Lower lobe of right lung (tissue), 2 donors: Measurements from ENCODE around the gene KRTAP12-3. TPM values are rescaled to one million over a fixed set of nuclear protein-coding genes. Genes with fewer than 3 reads are reported as not detected.

Experiments
- ATAC-seq, 2 donors: fragments of 200-7000 bp; cut with Tn5 transposase; one replicate each; pipeline ENCODE4 v1.9.1; 2020 to 2022; ENCODE audit warnings: mild to moderate bottlenecking in 2 of 2, moderate library complexity in 2 of 2
- DNase-seq: peaks from one replicate; pipeline ENCODE4 v3.0.0-alpha.2; 2020
- H3K27ac ChIP-seq: fragments of 200-600 bp; one replicate; pipeline ENCODE4 v1.8.0; 2022
- H3K27me3 ChIP-seq: fragments of 200-600 bp; one replicate; pipeline ENCODE4 v1.8.0; 2022; ENCODE audit warnings: low read depth
- H3K36me3 ChIP-seq: fragments of 200-600 bp; one replicate; pipeline ENCODE4 v1.8.0; 2022; ENCODE audit warnings: mild to moderate bottlenecking
- H3K4me1 ChIP-seq: fragments of 200-600 bp; one replicate; pipeline ENCODE4 v1.8.0; 2022
- H3K4me3 ChIP-seq: fragments of 200-600 bp; one replicate; pipeline ENCODE4 v1.8.0; 2022; ENCODE audit warnings: mild to moderate bottlenecking
- H3K9me3 ChIP-seq: fragments of 200-600 bp; one replicate; pipeline ENCODE4 v1.8.0; 2022
- intact Hi-C: fragments of 100-400 bp; cut with DNase I; formaldehyde crosslinking; loops from one replicate; pipeline ENCODE4 v1.11.0; 2022
- total RNA-seq: library from RNA; stranded (reverse); fragmentation: NEBNext Ultra II Directional; extraction: Animal tissue kit (Norgen Biotek cat#: 25700); gene quantifications from one replicate; pipeline ENCODE4 v1.2.1, GENCODE V29; 2021
- TF ChIP-seq, protein P1 (sequence below): fragments of 200-600 bp; IDR thresholded peaks from one replicate; pipeline ENCODE4 v1.8.0; 2022; ENCODE audit warnings: antibody characterized with exemption, mild to moderate bottlenecking
- donor health status: DM: no; HTN: yes; CAD: no; lungs with severe emphysema.

Gene KRTAP12-3
- total RNA-seq, 1 donor from 2014 or later = not detected

DNA sequence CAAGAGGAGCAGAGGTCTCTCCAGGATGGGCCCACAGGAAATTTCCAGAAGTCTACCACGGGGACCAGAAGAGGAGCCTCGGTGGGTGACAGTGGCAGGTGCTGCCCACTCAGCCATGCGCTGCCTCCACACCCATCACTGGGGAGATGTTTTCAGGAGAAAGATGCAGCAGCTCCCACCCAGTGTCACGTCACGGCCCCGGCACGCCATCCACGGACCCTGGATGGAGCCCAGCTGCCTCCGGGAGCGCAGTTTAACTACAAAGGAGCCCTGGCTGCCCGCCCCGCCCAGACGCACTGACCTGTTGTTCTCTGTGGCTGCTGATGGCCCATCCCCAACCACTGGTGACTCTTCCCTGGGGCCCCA, 46.9 kb downstream of the KRTAP12-3 start:
- H3K9me3 ChIP-seq = no peaks in the 10 kb centered on the region
- TF ChIP-seq, protein P1, sequence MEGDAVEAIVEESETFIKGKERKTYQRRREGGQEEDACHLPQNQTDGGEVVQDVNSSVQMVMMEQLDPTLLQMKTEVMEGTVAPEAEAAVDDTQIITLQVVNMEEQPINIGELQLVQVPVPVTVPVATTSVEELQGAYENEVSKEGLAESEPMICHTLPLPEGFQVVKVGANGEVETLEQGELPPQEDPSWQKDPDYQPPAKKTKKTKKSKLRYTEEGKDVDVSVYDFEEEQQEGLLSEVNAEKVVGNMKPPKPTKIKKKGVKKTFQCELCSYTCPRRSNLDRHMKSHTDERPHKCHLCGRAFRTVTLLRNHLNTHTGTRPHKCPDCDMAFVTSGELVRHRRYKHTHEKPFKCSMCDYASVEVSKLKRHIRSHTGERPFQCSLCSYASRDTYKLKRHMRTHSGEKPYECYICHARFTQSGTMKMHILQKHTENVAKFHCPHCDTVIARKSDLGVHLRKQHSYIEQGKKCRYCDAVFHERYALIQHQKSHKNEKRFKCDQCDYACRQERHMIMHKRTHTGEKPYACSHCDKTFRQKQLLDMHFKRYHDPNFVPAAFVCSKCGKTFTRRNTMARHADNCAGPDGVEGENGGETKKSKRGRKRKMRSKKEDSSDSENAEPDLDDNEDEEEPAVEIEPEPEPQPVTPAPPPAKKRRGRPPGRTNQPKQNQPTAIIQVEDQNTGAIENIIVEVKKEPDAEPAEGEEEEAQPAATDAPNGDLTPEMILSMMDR = no peak
- intact Hi-C loops = no loop called here
- H3K27me3 ChIP-seq = peaks cover 83% of the 10 kb centered on the region
- DNase-seq (no peak), ATAC-seq (no peak)
- no peak overlapping the region for H3K4me3 ChIP-seq
- no peak overlapping the region for H3K27ac ChIP-seq
- H3K4me1 ChIP-seq = no peaks in the 10 kb centered on the region
- no peaks in the 10 kb centered on the region for H3K36me3 ChIP-seq

DNA sequence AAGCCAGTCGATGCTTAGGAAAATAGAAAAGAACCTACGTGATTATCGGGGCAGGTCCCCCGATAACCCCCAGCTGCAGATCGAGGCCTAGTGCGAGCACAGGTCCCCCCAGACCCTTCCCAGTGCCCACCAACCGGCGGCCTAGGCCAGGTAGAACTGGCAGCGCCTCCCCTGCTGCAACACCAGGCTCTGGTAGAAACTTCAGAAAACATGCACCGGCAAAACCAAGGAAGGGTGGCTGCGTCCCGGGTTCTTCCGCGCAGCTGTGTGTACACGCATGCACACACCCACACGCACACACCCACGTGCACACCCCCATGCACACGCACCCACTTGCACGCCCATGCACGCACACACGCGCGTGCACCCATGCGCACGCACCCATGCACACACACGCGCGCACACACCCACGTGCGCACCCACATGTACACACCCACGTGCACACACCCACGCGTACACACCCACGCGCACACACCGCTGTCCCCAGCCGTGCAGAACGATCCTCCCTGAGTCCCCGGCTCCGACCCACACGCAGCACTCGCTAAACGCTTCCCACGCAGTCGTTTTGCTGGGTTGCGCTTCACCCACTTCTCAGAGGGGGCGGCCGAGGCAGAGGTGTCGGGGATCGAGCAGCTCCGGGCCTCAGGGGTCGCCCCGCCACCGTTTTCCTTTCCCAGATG, 48.4 kb downstream of the KRTAP12-3 start:
- no peak overlapping the region for H3K27ac ChIP-seq
- DNase-seq (no peak), ATAC-seq (no peak)
- H3K4me1 ChIP-seq = peaks cover 5% of the 10 kb centered on the region
- TF ChIP-seq, protein P1 = no peak
- no peak overlapping the region for H3K4me3 ChIP-seq
- intact Hi-C loops = no loop called here
- no peaks in the 10 kb centered on the region for H3K9me3 ChIP-seq
- no peaks in the 10 kb centered on the region for H3K36me3 ChIP-seq
- peaks cover 83% of the 10 kb centered on the region for H3K27me3 ChIP-seq

DNA sequence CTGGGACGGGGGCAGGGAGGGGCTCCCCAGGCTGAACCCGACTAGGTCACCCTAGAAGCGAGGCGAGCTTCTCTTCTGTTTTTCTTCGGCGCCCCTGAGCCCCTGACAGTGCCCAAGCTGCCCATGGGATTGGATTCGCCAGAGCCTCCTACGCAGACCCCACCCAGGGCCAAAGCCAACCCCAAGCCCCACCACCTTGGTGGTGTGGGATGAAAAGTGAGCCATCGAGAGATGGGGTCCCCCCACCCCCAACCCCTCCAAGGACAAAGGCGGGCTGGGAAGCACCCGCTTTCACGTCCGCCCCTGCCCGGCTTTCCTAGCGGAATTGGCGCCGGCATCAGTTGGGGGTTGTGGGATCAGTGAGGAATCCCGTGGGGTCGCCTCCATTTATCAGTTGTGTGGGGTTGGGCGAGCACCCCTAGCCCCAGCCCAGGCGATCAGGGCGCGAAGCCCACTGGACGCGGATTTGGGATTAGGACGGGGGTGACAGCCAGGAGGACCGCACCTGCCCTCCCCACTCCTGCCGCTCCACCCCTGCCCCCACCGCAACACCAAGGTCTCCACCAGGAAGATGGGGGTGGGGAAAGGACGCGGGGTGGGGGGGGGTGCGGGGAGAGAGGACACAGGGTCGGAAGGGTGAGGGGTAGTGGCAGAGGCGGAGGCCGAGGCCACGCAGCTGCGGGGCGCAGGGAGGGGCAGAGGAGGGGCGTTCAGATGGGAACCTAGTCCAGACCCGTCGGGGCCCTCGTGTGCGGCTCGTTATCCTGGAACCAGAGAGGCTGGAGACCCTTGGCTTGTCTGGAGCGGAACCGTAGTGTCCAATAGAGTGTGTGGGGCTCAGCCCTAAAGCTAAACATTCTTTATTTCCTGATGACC, 49.2 kb downstream of the KRTAP12-3 start:
- Histone ChIP-seq H3K27ac (no peak overlapping the region), H3K4me3 (no peak overlapping the region), H3K36me3 (no peaks in the 10 kb centered on the region), H3K27me3 (peaks cover 85% of the 10 kb centered on the region), H3K4me1 (peaks cover 12% of the 10 kb centered on the region), H3K9me3 (no peaks in the 10 kb centered on the region)
- DNase-seq (no peak), ATAC-seq (no peak)
- TF ChIP-seq, protein P1 = no peak
- intact Hi-C loops = no loop called here

Other genes starting within 250 kb of the KRTAP12-3 start
- 4.0 TPM for gene LRRC3, start 202.4 kb upstream of the KRTAP12-3 start, total RNA-seq
- gene KRTAP10-1, start 117.7 kb upstream of the KRTAP12-3 start, total RNA-seq = not detected
- gene KRTAP10-2, start 106.4 kb upstream of the KRTAP12-3 start, total RNA-seq = not detected
- gene KRTAP10-3, start 99.1 kb upstream of the KRTAP12-3 start, total RNA-seq = not detected
- not detected for gene KRTAP10-4, start 84.2 kb upstream of the KRTAP12-3 start, total RNA-seq
- gene KRTAP10-5, start 77.3 kb upstream of the KRTAP12-3 start, total RNA-seq = not detected
- gene KRTAP10-6, start 65.4 kb upstream of the KRTAP12-3 start, total RNA-seq = not detected
- not detected for gene KRTAP10-7, start 57.3 kb upstream of the KRTAP12-3 start, total RNA-seq
- not detected for gene KRTAP10-8, start 45.9 kb upstream of the KRTAP12-3 start, total RNA-seq
- not detected for gene KRTAP10-9, start 30.8 kb upstream of the KRTAP12-3 start, total RNA-seq
- not detected for gene KRTAP10-10, start 20.6 kb upstream of the KRTAP12-3 start, total RNA-seq
- gene KRTAP10-11, start 11.5 kb upstream of the KRTAP12-3 start, total RNA-seq = not detected
- gene KRTAP12-4, start 3.3 kb upstream of the KRTAP12-3 start, total RNA-seq = not detected
- gene KRTAP12-2, start 9.0 kb downstream of the KRTAP12-3 start, total RNA-seq = not detected
- gene KRTAP12-1, start 24.2 kb downstream of the KRTAP12-3 start, total RNA-seq = not detected
- not detected for gene KRTAP10-12, start 39.2 kb downstream of the KRTAP12-3 start, total RNA-seq
- 0.27 TPM for gene TSPEAR, start 53.6 kb downstream of the KRTAP12-3 start, total RNA-seq
- 76.9 TPM for gene UBE2G2, start 143.9 kb downstream of the KRTAP12-3 start, total RNA-seq
- gene SUMO3, start 160.1 kb downstream of the KRTAP12-3 start, total RNA-seq = 88.2 TPM
- gene PTTG1IP, start 215.8 kb downstream of the KRTAP12-3 start, total RNA-seq = 209 TPM